Naive thymus-derived CD8-positive, alpha-beta T cell (primary cell): ENCODE results near the gene CRABP1. TPM values are rescaled to one million over a fixed set of nuclear protein-coding genes. Genes with fewer than 3 reads are reported as not detected.
A peak's percentile ranks its signal among the peaks of the same experiment; 100 is the strongest.

ENCODE experiments used
- ATAC-seq, 2 donors: fragments of 150-1000 bp; cut with Tn5 transposase in 1 of 2; sonication (Bioruptor Pico), chemical (Tn5 transposase) in 1 of 2; 1 replicate in 1 of 2; 2 replicates in 1 of 2; pipeline ENCODE4 v1.10.0; 2021; ENCODE audit warnings: mild to moderate bottlenecking in 2 of 2, moderate library complexity in 2 of 2
- POLR2A ChIA-PET: fragments of 350-600 bp; sonication (Branson Sonifier 250); formaldehyde crosslinking; loops from one replicate; lab custom pipeline; 2021; ENCODE audit warnings: antibody characterized with exemption; lab: Charles Lee
- DNase-seq, 10 donors: peaks; one replicate each; pipeline versions ENCODE4 v3.0.0 to v3.0.0-alpha.2; 2020 to 2022
- H3K27ac Mint-ChIP-seq, 10 donors: one replicate each; pipeline ENCODE4 v1.8.0; 2020 to 2022; ENCODE audit warnings: mild to moderate bottlenecking in 10 of 10, mixed read lengths in 10 of 10, moderate library complexity in 4 of 10, inconsistent platforms in 1 of 10
- H3K27me3 Mint-ChIP-seq, 5 donors: one replicate each; pipeline ENCODE4 v1.8.0; 2021 to 2022; ENCODE audit warnings: mixed read lengths in 5 of 5
- H3K36me3 Mint-ChIP-seq, 3 donors: one replicate each; pipeline ENCODE4 v1.8.0; 2020 to 2022; ENCODE audit warnings: mixed read lengths in 3 of 3, mild to moderate bottlenecking in 2 of 3, inconsistent platforms in 1 of 3
- H3K4me1 Mint-ChIP-seq, 4 donors: one replicate each; pipeline ENCODE4 v1.8.0; 2021 to 2022; ENCODE audit warnings: mixed read lengths in 4 of 4
- H3K4me3 Mint-ChIP-seq, 10 donors: one replicate each; pipeline ENCODE4 v1.8.0; 2020 to 2022; ENCODE audit warnings: mild to moderate bottlenecking in 10 of 10, mixed read lengths in 10 of 10, moderate library complexity in 6 of 10, inconsistent platforms in 1 of 10
- H3K9me3 Mint-ChIP-seq, 9 donors: one replicate each; pipeline ENCODE4 v1.8.0; 2020 to 2022; ENCODE audit warnings: mixed read lengths in 9 of 9, mild to moderate bottlenecking in 3 of 9, inconsistent platforms in 1 of 9, moderate library complexity in 1 of 9
- polyA plus RNA-seq, 3 donors: library from polyadenylated mRNA; unstranded; fragments of 300-500 nt; fragmentation: Illumina TruSeq; gene quantifications; one replicate each; pipeline ENCODE4 v1.2.3, GENCODE V29; 2021
- total RNA-seq, 8 experiments: library from RNA in 2 of 8; stranded (reverse) in 2 of 8; gene quantifications; one replicate each; pipeline ENCODE4 v1.2.3 and lab custom pipeline; 2021 to 2026

The CRABP1 gene
- total and polyA plus RNA-seq, 5 experiments from 2014 or later = not detected

GRCh38 chr15:78307976-78308375 lies 32.2 kb upstream of the CRABP1 start:
- H3K27me3 Mint-ChIP-seq = peaks cover 4 to 20% (median 12%) of the 10 kb centered on the region in 5 donors
- no peak overlapping the region for H3K27ac Mint-ChIP-seq
- POLR2A ChIA-PET = no interaction called here
- DNase-seq (no peak), ATAC-seq (no peak)
- H3K4me1 Mint-ChIP-seq = no peaks in the 10 kb centered on the region
- H3K36me3 Mint-ChIP-seq = no peaks in the 10 kb centered on the region
- H3K9me3 Mint-ChIP-seq = no peaks in the 10 kb centered on the region
- no peak overlapping the region for H3K4me3 Mint-ChIP-seq

GRCh38 chr15:78308422-78309032 lies 31.6 kb upstream of the CRABP1 start:
- Mint-ChIP-seq H3K4me1 (no peaks in the 10 kb centered on the region), H3K9me3 (no peaks in the 10 kb centered on the region), H3K4me3 (no peak overlapping the region), H3K36me3 (no peaks in the 10 kb centered on the region), H3K27ac (no peak overlapping the region), H3K27me3 (peaks cover 4 to 20% (median 12%) of the 10 kb centered on the region in 5 donors)
- POLR2A ChIA-PET = no interaction called here
- DNase-seq = peak in 8 of 10 donors; percentile 8 to 31 (median 26)
- ATAC-seq = peak; percentile 55 to 58

- Mint-ChIP-seq H3K9me3 (no peaks in the 10 kb centered on the region), H3K4me3 (no peak overlapping the region), H3K27me3 (peaks cover 4 to 19% (median 9%) of the 10 kb centered on the region in 5 donors), H3K27ac (no peak overlapping the region), H3K4me1 (no peaks in the 10 kb centered on the region), H3K36me3 (no peaks in the 10 kb centered on the region)
- DNase-seq (no peak), ATAC-seq (no peak)
- POLR2A ChIA-PET = interaction anchor here (0.6 to 1.0 kb wide), 2 partner anchors 12 to 121 kb away, joined by 3 to 5 read pairs; partner anchors contain the start of gene SKIC8
These were observed 28.9 kb upstream of the CRABP1 start for GRCh38 chr15:78311292-78311691.

- H3K4me1 Mint-ChIP-seq = no peaks in the 10 kb centered on the region
- peak overlapping the region in 1 of 10 donors; percentile 59 for H3K27ac Mint-ChIP-seq
- H3K27me3 Mint-ChIP-seq = peaks cover 4 to 15% (median 8%) of the 10 kb centered on the region in 5 donors
- H3K9me3 Mint-ChIP-seq = no peaks in the 10 kb centered on the region
- ATAC-seq (no peak), DNase-seq (no peak)
- no peak overlapping the region for H3K4me3 Mint-ChIP-seq
- POLR2A ChIA-PET = no interaction called here
- no peaks in the 10 kb centered on the region for H3K36me3 Mint-ChIP-seq
These were observed 27.6 kb upstream of the CRABP1 start for GRCh38 chr15:78312536-78312935.

- Mint-ChIP-seq H3K4me3 (no peak overlapping the region), H3K9me3 (no peaks in the 10 kb centered on the region), H3K27ac (no peak overlapping the region), H3K4me1 (no peaks in the 10 kb centered on the region), H3K27me3 (peaks cover 2 to 15% (median 6%) of the 10 kb centered on the region in 5 donors), H3K36me3 (no peaks in the 10 kb centered on the region)
- ATAC-seq (no peak), DNase-seq (no peak)
- POLR2A ChIA-PET = no interaction called here
These were observed 27.2 kb upstream of the CRABP1 start for GRCh38 chr15:78312957-78313356.

- Mint-ChIP-seq H3K27ac (no peak overlapping the region), H3K27me3 (peaks cover 0 to 12% (median 2%) of the 10 kb centered on the region in 5 donors)
- POLR2A ChIA-PET = no interaction called here
These were observed 26.8 kb upstream of the CRABP1 start for GRCh38 chr15:78313383-78313782.

GRCh38 chr15:78314181-78314581 lies 26.0 kb upstream of the CRABP1 start:
- H3K36me3 Mint-ChIP-seq = no peaks in the 10 kb centered on the region
- DNase-seq = no peak
- ATAC-seq = no peak
- H3K4me3 Mint-ChIP-seq = no peak overlapping the region
- H3K27me3 Mint-ChIP-seq = peaks cover 0 to 10% (median 0%) of the 10 kb centered on the region in 5 donors
- no peaks in the 10 kb centered on the region for H3K4me1 Mint-ChIP-seq
- H3K9me3 Mint-ChIP-seq = no peaks in the 10 kb centered on the region
- H3K27ac Mint-ChIP-seq = peak overlapping the region in 1 of 10 donors; percentile 24
- POLR2A ChIA-PET = no interaction called here

More at GRCh38 chr15:78313383-78313782, 26.8 kb upstream of the CRABP1 start:
- Mint-ChIP-seq H3K9me3 (no peaks in the 10 kb centered on the region), H3K36me3 (no peaks in the 10 kb centered on the region), H3K4me3 (no peak overlapping the region), H3K4me1 (no peaks in the 10 kb centered on the region)
- ATAC-seq = no peak
- DNase-seq = no peak

GRCh38 chr15:78315686-78316282 lies 24.4 kb upstream of the CRABP1 start:
- DNase-seq (no peak), ATAC-seq (no peak)
- Mint-ChIP-seq H3K4me3 (no peak overlapping the region), H3K36me3 (no peaks in the 10 kb centered on the region), H3K27me3 (peaks cover 0 to 5% (median 0%) of the 10 kb centered on the region in 5 donors), H3K9me3 (no peaks in the 10 kb centered on the region), H3K4me1 (no peaks in the 10 kb centered on the region), H3K27ac (no peak overlapping the region)
- POLR2A ChIA-PET = no interaction called here

- DNase-seq = no peak
- Mint-ChIP-seq H3K9me3 (no peaks in the 10 kb centered on the region), H3K27me3 (peaks cover 0 to 5% (median 0%) of the 10 kb centered on the region in 5 donors), H3K27ac (no peak overlapping the region), H3K4me3 (no peak overlapping the region), H3K36me3 (no peaks in the 10 kb centered on the region), H3K4me1 (no peaks in the 10 kb centered on the region)
- ATAC-seq = no peak
- POLR2A ChIA-PET = no interaction called here
These were observed 23.7 kb upstream of the CRABP1 start for GRCh38 chr15:78316283-78317083.

GRCh38 chr15:78317145-78317836 lies 22.9 kb upstream of the CRABP1 start:
- POLR2A ChIA-PET = no interaction called here
- Mint-ChIP-seq H3K4me3 (no peak overlapping the region), H3K36me3 (no peaks in the 10 kb centered on the region), H3K4me1 (no peaks in the 10 kb centered on the region), H3K27me3 (peaks cover 0 to 5% (median 0%) of the 10 kb centered on the region in 5 donors), H3K27ac (peak overlapping the region in 1 of 10 donors; percentile 51), H3K9me3 (no peaks in the 10 kb centered on the region)
- DNase-seq (no peak), ATAC-seq (no peak)

- no peak for DNase-seq
- POLR2A ChIA-PET = no interaction called here
- H3K4me1 Mint-ChIP-seq = no peaks in the 10 kb centered on the region
- no peak overlapping the region for H3K27ac Mint-ChIP-seq
- H3K36me3 Mint-ChIP-seq = no peaks in the 10 kb centered on the region
- ATAC-seq = no peak
- no peaks in the 10 kb centered on the region for H3K9me3 Mint-ChIP-seq
- no peak overlapping the region for H3K4me3 Mint-ChIP-seq
- peaks cover 0 to 5% (median 0%) of the 10 kb centered on the region in 5 donors for H3K27me3 Mint-ChIP-seq
These were observed 20.6 kb upstream of the CRABP1 start for GRCh38 chr15:78319588-78319987.

GRCh38 chr15:78320183-78320582 lies 20.0 kb upstream of the CRABP1 start:
- no peak for ATAC-seq
- DNase-seq = no peak
- no peak overlapping the region for H3K4me3 Mint-ChIP-seq
- no peaks in the 10 kb centered on the region for H3K9me3 Mint-ChIP-seq
- peaks cover 0 to 5% (median 0%) of the 10 kb centered on the region in 5 donors for H3K27me3 Mint-ChIP-seq
- no peaks in the 10 kb centered on the region for H3K4me1 Mint-ChIP-seq
- POLR2A ChIA-PET = no interaction called here
- H3K27ac Mint-ChIP-seq = no peak overlapping the region
- H3K36me3 Mint-ChIP-seq = no peaks in the 10 kb centered on the region
